Measurements from ENCODE around the gene ANKRD65. TPM values are rescaled to one million over a fixed set of nuclear protein-coding genes. Genes with fewer than 3 reads are reported as not detected.
"Not testable (repeated sequence)": the region's sequence is repeated elsewhere in the genome, so short reads cannot be mapped to it uniquely, and the experiment has no call there.

The ANKRD65 gene
- total and polyA plus RNA-seq, 2 experiments from 2014 or later, result 0.32 to 0.60 TPM

GRCh38 chr1:1430992-1431844, 10.1 kb upstream of the ANKRD65 start:
- H3K4me3 ChIP-seq, result no peak overlapping the region
- no peaks in the 10 kb centered on the region for H3K36me3 ChIP-seq
- H3K9me3 ChIP-seq (ENCODE audit: low read depth), result no peaks in the 10 kb centered on the region
- H3K27ac ChIP-seq, result peak overlapping the region; percentile 79
- peaks cover 50% of the 10 kb centered on the region for H3K4me1 ChIP-seq (ENCODE audit: low read depth)
- H3K27me3 ChIP-seq, result peaks cover 2% of the 10 kb centered on the region
- DNase-seq (ENCODE audit: low read depth in 1 of 2, low spot score in 1 of 2), result no peak
- no peak for TF ChIP-seq CTCF (IDR thresholded peaks at IDR 0.05; ENCODE audit: low read depth, low read length)

- peak; percentile 36 to 93 for DNase-seq (ENCODE audit: low read depth in 1 of 2, low spot score in 1 of 2)
- Histone ChIP-seq H3K36me3 (no peaks in the 10 kb centered on the region), H3K9me3 (ENCODE audit: low read depth) (no peaks in the 10 kb centered on the region), H3K4me1 (ENCODE audit: low read depth) (peaks cover 50% of the 10 kb centered on the region), H3K27ac (peak overlapping the region; percentile 79), H3K27me3 (no peaks in the 10 kb centered on the region), H3K4me3 (no peak overlapping the region)
- TF ChIP-seq CTCF (IDR thresholded peaks at IDR 0.05; ENCODE audit: low read depth, low read length), result peak; percentile 36
Measured at GRCh38 chr1:1430114-1430982, 9.3 kb upstream of the ANKRD65 start.

- Histone ChIP-seq H3K36me3 (no peaks in the 10 kb centered on the region), H3K4me3 (no peak overlapping the region), H3K9me3 (ENCODE audit: low read depth) (no peaks in the 10 kb centered on the region), H3K27ac (peak overlapping the region; percentile 18), H3K4me1 (ENCODE audit: low read depth) (peaks cover 44% of the 10 kb centered on the region), H3K27me3 (no peaks in the 10 kb centered on the region)
- no peak for TF ChIP-seq CTCF (IDR thresholded peaks at IDR 0.05; ENCODE audit: low read depth, low read length)
- peak in 1 of 2 donors; percentile 79 for DNase-seq (ENCODE audit: low read depth in 1 of 2, low spot score in 1 of 2)
Measured at GRCh38 chr1:1429671-1430073, 8.6 kb upstream of the ANKRD65 start.

- H3K9me3 ChIP-seq (ENCODE audit: low read depth); DNase-seq (ENCODE audit: low read depth in 1 of 2, low spot score in 1 of 2); H3K36me3 ChIP-seq; H3K27ac ChIP-seq; H3K27me3 ChIP-seq; H3K4me3 ChIP-seq: not testable (repeated sequence)
- peaks cover 37% of the 10 kb centered on the region for H3K4me1 ChIP-seq (ENCODE audit: low read depth)
Measured at GRCh38 chr1:1428967-1429366, 7.9 kb upstream of the ANKRD65 start.

- no peaks in the 10 kb centered on the region for H3K36me3 ChIP-seq
- H3K4me1 ChIP-seq (ENCODE audit: low read depth), result peaks cover 29% of the 10 kb centered on the region
- H3K4me3 ChIP-seq, result no peak overlapping the region
- no peak overlapping the region for H3K27ac ChIP-seq
- no peaks in the 10 kb centered on the region for H3K27me3 ChIP-seq
- no peaks in the 10 kb centered on the region for H3K9me3 ChIP-seq (ENCODE audit: low read depth)
- DNase-seq (ENCODE audit: low read depth in 1 of 2, low spot score in 1 of 2), result no peak
- TF ChIP-seq CTCF (IDR thresholded peaks at IDR 0.05; ENCODE audit: low read depth, low read length), result no peak
Measured at GRCh38 chr1:1428174-1428573, 7.1 kb upstream of the ANKRD65 start.

GRCh38 chr1:1427820-1428148, 6.7 kb upstream of the ANKRD65 start:
- Histone ChIP-seq H3K27me3 (no peaks in the 10 kb centered on the region), H3K9me3 (ENCODE audit: low read depth) (no peaks in the 10 kb centered on the region), H3K36me3 (no peaks in the 10 kb centered on the region), H3K4me3 (peak overlapping the region; percentile 56), H3K27ac (no peak overlapping the region), H3K4me1 (ENCODE audit: low read depth) (peaks cover 25% of the 10 kb centered on the region)
- no peak for TF ChIP-seq CTCF (IDR thresholded peaks at IDR 0.05; ENCODE audit: low read depth, low read length)
- no peak for DNase-seq (ENCODE audit: low read depth in 1 of 2, low spot score in 1 of 2)
